Upper lobe of left lung (tissue), 6 donors: Measurements from ENCODE around the gene MNAT1. TPM values are rescaled to one million over a fixed set of nuclear protein-coding genes. Genes with fewer than 3 reads are reported as not detected.

Experiments
- small RNA-seq, 4 donors: library from RNA; depleted of rRNA; stranded (forward); fragments of <200 nt; gene quantifications; one replicate each; pipeline ENCODE3, GENCODE V24; 2016
- total RNA-seq, 6 donors: library from RNA; depleted of rRNA in 4 of 6; stranded (reverse); fragments of >200 nt in 4 of 6; gene quantifications; one replicate each; pipeline versions ENCODE4 v1.1.0 to v1.2.1, GENCODE V29; 2016 to 2021
- donor health status: DM: no; HTN: no; CAD: no; lungs with moderate emphysema.
- donor health status: DM: no; HTN: yes; CAD: no; lungs with severe emphysema.

Gene MNAT1
- total RNA-seq, 6 donors from 2014 or later: 15.3 to 66.0 (median 19.9) TPM

Small RNAs within 50 kb of the gene (small RNA-seq; reads per million reads assigned to genes)
- gene RNU6-398P: 0 reads per million in 4 donors

Other genes with a start within 250 kb of the MNAT1 start
- gene C14orf39, start 248.7 kb upstream of the MNAT1 start, total RNA-seq: 1 to 10 TPM in 1 of 6 donors, not detected in 5; 2.1 TPM
- not detected for gene SIX6, start 225.6 kb upstream of the MNAT1 start, total RNA-seq
- gene SIX1, start 85.3 kb upstream of the MNAT1 start, total RNA-seq: 1 to 10 TPM in 5 of 6 donors, under 1 TPM in 1; 0.17 to 8.9 (median 1.8) TPM
- gene SIX4, start 10.4 kb upstream of the MNAT1 start, total RNA-seq: 1 to 10 TPM in 5 of 6 donors, under 1 TPM in 1; 0.55 to 8.3 (median 1.8) TPM
- gene TRMT5, start 246.3 kb downstream of the MNAT1 start, total RNA-seq: 10 to 100 TPM in 3 of 6 donors, 1 to 10 TPM in 3; 2.0 to 53.4 (median 9.1) TPM
- 10 to 100 TPM; 13.7 to 37.7 (median 23.8) TPM for gene SLC38A6, start 246.5 kb downstream of the MNAT1 start, total RNA-seq